SU-DHL-6 (cell line): ENCODE measurements around the gene FAM167B.

Source experiments
- EZH2phosphoT487 ChIP-seq: fragments of 200-600 bp; sonication (generic), shearing (Covaris generic); conservative IDR thresholded peaks from 2 replicates; pipeline ENCODE4 v1.6.1; 2018; ENCODE audit warnings: mild to moderate bottlenecking, antibody characterized with exemption, low read length, moderate library complexity, mixed read lengths
- TF ChIP-seq, protein P1 (sequence below): fragments of 200-600 bp; sonication (generic); IDR thresholded peaks from one replicate; pipeline ENCODE4 v1.5.1; 2017; ENCODE audit warnings: antibody characterized with exemption, mild to moderate bottlenecking, low read length, moderate library complexity; ENCODE audit not compliant: insufficient read depth, poor library complexity, severe bottlenecking

DNA sequence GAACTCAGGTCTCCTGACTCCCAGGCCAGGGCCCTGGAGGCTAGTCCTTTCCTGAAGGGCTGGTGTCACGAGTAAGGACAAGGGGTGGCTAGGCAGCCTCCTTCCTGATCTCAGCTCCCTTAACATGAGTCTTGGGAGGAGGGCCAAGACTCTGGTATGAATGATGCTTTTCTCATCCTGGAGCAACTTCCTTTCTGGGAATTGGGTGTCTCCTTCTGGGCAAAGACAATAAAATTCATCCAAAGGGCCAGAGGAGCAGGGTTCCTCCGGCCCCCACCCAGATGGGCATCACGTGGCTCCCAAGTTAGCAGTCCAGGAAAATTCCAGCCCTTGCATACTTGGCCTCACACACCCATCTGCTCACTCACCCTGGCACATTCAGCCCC lies at the start of gene FAM167B:
- TF ChIP-seq, protein P1, sequence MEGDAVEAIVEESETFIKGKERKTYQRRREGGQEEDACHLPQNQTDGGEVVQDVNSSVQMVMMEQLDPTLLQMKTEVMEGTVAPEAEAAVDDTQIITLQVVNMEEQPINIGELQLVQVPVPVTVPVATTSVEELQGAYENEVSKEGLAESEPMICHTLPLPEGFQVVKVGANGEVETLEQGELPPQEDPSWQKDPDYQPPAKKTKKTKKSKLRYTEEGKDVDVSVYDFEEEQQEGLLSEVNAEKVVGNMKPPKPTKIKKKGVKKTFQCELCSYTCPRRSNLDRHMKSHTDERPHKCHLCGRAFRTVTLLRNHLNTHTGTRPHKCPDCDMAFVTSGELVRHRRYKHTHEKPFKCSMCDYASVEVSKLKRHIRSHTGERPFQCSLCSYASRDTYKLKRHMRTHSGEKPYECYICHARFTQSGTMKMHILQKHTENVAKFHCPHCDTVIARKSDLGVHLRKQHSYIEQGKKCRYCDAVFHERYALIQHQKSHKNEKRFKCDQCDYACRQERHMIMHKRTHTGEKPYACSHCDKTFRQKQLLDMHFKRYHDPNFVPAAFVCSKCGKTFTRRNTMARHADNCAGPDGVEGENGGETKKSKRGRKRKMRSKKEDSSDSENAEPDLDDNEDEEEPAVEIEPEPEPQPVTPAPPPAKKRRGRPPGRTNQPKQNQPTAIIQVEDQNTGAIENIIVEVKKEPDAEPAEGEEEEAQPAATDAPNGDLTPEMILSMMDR: no peak
- TF ChIP-seq EZH2phosphoT487: no peak
